ENCODE results near the gene CDK4. TPM values are rescaled to one million over a fixed set of nuclear protein-coding genes. Genes with fewer than 3 reads are reported as not detected.

The CDK4 gene
- total and polyA plus RNA-seq, 2 of the 13 experiments (the other 11 are each of a cell fraction or from before 2014, with no cell fraction given) = 191 to 209 TPM

DNA sequence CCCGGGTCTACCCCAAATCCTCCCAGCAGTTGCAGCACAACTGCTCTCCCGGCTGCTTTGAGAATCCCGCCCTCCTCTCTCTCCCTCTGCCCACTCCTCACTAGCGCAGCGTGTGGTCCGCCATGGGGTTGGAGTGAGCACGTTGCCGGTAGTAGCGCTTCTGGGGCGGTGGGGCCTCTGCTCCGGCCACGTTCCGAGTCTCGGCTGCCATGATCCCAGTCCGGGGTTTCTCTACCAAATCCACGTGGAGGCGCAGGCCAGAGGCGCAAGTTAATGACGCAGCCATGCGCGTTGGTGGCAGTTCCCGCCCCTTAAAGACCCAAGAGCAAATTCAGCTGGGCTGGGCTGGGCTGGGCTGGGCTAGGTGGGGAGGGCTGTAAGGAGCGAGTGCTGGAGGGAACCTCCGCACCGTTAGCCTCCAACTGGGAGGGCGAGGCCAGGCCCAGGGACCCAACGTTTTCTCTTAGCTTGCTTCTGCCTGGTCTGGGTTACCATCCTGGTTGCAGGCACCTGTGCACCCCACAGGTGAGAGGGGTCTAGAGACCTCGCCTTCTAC, 19.8 kb upstream of the CDK4 start, which contains the start of gene METTL1 (continued):
- TF ChIP-seq NONO (IDR thresholded peaks at IDR 0.05) (no peak), NONO (CRISPR knock-in tag; conservative IDR thresholded peaks at IDR 0.05) (peak; percentile 92), SOX6 (IDR thresholded peaks at IDR 0.05) (no peak), SOX6 (CRISPR knock-in tag; IDR thresholded peaks at IDR 0.05) (peak; percentile 62), MTERF4 (CRISPR knock-in tag; IDR thresholded peaks at IDR 0.05) (peak; percentile 83; the same call in 1 of the 2 replicates), TBX2 (CRISPR knock-in tag; IDR thresholded peaks at IDR 0.05; ENCODE audit: borderline replicate concordance) (peak; percentile 58; the same call in 1 of the 2 replicates), BRCA1 (CRISPR knock-in tag; IDR thresholded peaks at IDR 0.05) (no peak), SCMH1 (CRISPR knock-in tag; IDR thresholded peaks at IDR 0.05; ENCODE audit: borderline replicate concordance) (no peak), KLF9 (CRISPR knock-in tag; IDR thresholded peaks at IDR 0.05; ENCODE audit: low read depth) (no peak; the same call in none of the 2 replicates), REL (CRISPR knock-in tag; conservative IDR thresholded peaks at IDR 0.05) (peak; percentile 85; the same call in 1 of the 2 replicates), NFE2L1 (CRISPR knock-in tag; IDR thresholded peaks at IDR 0.05; ENCODE audit: borderline replicate concordance) (no peak), HNF1B (CRISPR knock-in tag; IDR thresholded peaks at IDR 0.05) (peak; percentile 94), MED13 (CRISPR knock-in tag; IDR thresholded peaks at IDR 0.05) (no peak), CHD4 (IDR thresholded peaks at IDR 0.05; ENCODE audit: borderline replicate concordance, low read length) (no peak), SP4 (CRISPR knock-in tag; IDR thresholded peaks at IDR 0.05) (peak; percentile 95), ZNF136 (CRISPR knock-in tag; IDR thresholded peaks at IDR 0.05; ENCODE audit: low read depth) (peak; percentile 71; the same call in 1 of the 2 replicates), ZNF678 (CRISPR knock-in tag; IDR thresholded peaks at IDR 0.05) (peak; percentile 88), ZNF800 (CRISPR knock-in tag; IDR thresholded peaks at IDR 0.05) (no peak; the same call in 1 of the 2 replicates), CEBPG (CRISPR knock-in tag; IDR thresholded peaks at IDR 0.05) (no peak), TARDBP (CRISPR knock-in tag; IDR thresholded peaks at IDR 0.05) (peak; percentile 69; the same call in 1 of the 2 replicates)
- TF ChIP-seq, protein P1, sequence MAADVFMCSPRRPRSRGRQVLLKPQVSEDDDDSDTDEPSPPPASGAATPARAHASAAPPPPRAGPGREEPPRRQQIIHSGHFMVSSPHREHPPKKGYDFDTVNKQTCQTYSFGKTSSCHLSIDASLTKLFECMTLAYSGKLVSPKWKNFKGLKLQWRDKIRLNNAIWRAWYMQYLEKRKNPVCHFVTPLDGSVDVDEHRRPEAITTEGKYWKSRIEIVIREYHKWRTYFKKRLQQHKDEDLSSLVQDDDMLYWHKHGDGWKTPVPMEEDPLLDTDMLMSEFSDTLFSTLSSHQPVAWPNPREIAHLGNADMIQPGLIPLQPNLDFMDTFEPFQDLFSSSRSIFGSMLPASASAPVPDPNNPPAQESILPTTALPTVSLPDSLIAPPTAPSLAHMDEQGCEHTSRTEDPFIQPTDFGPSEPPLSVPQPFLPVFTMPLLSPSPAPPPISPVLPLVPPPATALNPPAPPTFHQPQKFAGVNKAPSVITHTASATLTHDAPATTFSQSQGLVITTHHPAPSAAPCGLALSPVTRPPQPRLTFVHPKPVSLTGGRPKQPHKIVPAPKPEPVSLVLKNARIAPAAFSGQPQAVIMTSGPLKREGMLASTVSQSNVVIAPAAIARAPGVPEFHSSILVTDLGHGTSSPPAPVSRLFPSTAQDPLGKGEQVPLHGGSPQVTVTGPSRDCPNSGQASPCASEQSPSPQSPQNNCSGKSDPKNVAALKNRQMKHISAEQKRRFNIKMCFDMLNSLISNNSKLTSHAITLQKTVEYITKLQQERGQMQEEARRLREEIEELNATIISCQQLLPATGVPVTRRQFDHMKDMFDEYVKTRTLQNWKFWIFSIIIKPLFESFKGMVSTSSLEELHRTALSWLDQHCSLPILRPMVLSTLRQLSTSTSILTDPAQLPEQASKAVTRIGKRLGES (CRISPR knock-in tag; IDR thresholded peaks at IDR 0.05; ENCODE audit: borderline replicate concordance) = no peak
- TF ChIP-seq, protein P2, sequence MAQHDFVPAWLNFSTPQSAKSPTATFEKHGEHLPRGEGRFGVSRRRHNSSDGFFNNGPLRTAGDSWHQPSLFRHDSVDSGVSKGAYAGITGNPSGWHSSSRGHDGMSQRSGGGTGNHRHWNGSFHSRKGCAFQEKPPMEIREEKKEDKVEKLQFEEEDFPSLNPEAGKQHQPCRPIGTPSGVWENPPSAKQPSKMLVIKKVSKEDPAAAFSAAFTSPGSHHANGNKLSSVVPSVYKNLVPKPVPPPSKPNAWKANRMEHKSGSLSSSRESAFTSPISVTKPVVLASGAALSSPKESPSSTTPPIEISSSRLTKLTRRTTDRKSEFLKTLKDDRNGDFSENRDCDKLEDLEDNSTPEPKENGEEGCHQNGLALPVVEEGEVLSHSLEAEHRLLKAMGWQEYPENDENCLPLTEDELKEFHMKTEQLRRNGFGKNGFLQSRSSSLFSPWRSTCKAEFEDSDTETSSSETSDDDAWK (CRISPR knock-in tag; IDR thresholded peaks at IDR 0.05) = no peak
